Amniotic epithelial cell (primary cell): ENCODE results near the gene PLEKHM3.
"Not testable (repeated sequence)": the region's sequence is repeated elsewhere in the genome, so short reads cannot be mapped to it uniquely, and the experiment has no call there.

ENCODE experiments used
- DNase-seq: peaks from one replicate; pipeline ENCODE4 v3.0.0-alpha.2; 2010; ENCODE audit warnings: low read depth

The PLEKHM3 gene

DNA sequence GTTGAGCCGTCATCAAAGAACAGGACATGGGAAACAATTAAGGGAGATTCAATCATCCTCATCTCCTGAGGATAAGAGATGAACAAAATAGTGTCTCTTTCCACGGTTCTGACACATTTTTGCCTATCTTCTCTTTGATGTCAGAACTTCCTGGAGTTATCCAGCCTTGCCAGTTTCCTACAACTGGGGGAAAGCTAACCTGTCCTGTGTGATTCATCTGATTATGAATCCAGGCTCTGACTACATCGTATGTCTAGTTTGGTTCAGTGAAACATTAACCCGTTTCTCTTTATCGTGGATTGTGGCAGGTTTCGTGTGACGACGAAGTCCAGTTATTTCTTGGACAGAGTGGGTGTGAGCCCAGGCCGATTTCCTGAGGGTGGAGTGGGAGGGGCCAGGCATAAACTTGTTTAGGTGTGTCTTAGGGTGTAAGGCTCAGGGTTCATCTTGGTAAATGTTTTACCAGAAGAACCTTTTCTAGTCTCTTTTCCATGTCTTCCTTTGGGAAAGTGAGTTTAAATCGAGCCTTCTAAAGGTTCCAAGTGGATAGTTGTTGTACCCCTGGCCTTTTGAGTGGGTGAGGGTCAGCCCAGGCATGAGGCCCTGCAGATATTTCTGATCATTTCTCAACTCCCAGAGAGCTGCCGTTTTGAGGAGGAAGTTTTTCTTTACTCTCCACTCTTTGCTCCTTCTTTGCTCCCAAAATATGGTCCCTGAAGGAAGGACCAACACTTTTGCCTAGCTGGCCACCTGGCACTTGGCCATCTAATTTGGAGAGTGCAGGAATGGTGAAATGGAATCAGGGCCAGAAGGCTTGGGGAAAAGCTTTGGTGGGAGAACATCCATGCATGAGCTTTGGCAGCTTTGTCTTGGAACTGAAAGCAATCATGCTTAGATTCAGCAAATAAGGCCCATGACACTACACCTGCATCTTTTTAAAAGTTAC, 205.2 kb downstream of the PLEKHM3 start:
- DNase-seq, result no peak

DNA sequence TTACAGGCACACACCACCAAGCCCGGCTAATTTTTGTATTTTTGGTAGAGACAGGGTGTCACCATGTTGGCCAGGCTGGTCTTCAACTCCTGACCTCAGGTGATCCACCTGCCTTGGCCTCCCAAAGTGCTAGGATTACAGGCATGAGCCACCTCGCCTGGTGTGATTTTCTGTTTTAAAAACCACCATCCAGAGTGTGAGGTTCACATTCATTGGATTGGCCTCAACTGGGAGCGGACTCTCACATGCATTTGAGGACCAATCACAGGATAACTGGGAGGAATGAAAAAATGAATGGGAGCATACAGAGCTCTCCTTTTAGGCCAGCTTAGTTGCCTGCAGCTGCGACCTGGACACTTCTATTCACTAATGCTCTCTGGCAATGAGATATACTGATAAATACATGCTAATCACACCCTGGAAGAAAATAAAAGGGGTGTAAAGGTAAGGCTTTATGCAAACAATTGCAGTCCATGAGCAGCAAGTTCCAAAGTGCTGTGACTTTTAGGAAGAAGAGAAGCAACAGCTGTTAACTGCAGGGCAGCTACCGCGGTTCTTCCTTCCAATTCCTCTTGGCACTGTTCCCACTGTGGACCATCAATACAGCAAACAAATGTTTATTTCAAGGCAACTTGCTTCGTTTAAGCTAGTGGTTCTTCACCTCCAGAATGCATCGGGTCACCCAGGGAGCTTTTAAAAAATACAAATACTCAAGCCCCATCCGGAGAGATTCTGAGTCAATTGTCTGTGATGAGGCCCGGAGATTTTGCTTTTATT, 206.1 kb downstream of the PLEKHM3 start:
- no peak for DNase-seq

DNA sequence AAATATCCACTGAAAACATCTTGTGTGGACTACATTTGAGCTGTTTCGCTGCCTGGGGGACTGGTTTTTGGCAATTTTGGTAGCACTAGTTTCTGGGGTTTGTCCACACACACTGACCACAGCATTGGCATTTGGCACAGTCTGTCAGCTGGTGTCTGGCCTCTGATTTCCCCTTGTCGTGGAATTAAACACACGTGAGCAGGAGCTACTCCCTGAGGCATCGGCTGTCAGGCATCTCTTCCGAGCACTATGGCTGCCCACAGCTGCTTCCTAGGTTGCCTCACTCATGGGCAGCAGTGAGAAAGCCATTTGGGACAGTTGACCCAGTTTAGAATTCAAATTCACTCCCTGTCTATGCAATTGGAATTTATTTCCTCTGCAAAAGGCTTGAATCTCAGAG, 208.8 kb downstream of the PLEKHM3 start:
- DNase-seq, result no peak

DNA sequence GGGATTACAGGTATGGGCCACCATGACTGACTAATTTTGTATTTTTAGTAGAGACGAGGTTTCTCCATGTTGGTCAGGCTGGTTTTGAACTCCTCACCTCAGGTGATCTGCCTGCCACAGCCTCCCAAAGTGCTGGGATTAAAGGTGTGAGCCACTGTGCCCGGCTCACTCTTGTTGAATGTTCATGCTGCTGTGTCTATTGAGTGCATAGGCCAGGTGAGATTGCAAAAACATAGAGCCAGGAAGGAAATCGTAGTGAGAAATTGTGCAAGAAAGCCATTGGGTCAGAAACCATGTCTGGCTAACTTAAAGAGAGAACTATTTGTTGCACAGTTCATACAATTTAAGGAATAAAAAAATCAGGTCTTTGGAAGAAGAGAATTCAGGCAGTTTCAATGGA, 210.1 kb downstream of the PLEKHM3 start:
- DNase-seq, result no peak

DNA sequence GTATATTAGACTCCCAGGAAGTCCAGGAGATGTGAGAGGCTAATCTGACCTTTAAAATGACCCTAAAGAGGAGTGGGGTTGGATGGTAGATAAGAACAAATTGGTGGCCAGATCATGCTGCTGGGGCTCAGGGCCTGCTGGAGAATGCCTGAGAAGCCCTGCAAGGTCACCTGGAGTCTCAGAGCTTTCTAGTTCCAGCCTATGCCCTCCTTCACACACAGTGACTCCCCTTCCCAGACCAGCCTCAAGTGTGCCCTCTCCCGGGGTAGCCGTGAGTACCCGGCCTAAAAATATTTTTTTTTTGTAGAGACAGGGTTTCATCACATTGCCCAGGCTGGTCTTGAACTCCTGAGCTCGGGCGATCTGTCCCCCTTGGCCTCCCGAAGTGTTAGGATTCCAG, 211.4 kb downstream of the PLEKHM3 start:
- no peak for DNase-seq

DNA sequence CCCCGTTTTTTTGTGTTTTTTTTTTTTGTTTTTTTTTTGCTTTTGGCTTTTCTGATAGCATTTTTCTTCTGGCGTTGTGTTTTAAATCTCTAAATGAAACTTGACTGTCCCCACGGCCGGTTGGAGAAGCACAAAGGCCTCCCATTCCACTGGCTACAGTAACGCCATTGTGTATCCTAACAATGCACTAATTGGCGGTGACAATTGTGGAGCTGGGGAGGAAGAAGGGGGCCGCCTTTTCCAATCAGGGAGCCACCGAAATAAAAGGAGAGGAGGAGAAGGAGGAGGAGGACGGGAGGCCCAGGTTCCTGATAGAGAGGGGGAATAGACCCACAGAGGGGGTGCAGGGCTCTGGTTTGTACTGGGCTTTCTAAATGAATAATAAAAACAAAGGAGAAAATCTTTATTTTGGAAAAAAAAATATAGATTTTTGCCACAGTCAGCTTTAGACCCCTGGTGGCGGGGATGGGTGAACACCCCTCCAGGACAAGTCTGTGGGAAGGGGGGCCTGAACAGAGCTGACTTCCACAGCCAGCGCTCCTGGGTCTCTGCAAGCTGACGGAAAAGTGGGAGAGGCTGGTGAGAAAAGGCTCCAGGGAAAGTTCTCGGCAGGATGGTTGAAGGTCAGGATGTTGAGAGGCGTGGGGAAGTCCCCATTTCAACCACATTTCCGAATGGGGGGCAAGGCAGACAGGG, 212.0 kb downstream of the PLEKHM3 start:
- no peak for DNase-seq

GRCh38 chr2:207812726-207813080, 212.6 kb downstream of the PLEKHM3 start:
- no peak for DNase-seq

DNA sequence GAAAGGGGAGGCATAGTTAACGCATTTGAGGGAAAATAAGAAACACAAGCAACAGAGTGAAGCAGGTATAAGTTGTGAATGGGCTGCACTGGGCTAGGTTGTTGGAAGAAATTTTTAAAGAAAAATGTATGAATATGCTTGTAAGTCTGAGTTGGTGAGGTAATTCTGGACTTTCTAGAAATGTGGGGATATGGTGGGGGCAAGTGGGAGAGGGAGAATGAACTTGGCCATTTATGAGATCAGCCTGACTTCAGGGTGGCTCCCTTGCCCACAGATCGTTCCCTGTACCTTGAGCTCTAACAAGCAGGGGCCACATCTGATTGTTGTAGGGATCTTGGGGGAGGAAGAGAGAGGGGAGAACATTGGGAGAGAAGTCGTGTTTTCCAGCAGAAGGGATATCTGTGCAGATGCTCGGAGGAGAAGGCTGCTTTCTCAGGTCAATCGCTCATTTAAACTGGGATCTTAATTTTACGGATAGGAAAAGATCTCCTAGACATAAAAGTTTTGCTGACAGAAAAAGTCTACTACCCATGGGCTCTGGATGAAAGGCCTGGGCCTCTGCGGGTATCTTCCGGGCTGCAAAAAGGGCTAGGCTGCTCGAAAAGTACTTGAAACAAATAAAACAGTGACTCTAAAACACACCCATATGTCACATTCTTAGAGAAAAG, 213.1 kb downstream of the PLEKHM3 start:
- DNase-seq, result no peak

DNA sequence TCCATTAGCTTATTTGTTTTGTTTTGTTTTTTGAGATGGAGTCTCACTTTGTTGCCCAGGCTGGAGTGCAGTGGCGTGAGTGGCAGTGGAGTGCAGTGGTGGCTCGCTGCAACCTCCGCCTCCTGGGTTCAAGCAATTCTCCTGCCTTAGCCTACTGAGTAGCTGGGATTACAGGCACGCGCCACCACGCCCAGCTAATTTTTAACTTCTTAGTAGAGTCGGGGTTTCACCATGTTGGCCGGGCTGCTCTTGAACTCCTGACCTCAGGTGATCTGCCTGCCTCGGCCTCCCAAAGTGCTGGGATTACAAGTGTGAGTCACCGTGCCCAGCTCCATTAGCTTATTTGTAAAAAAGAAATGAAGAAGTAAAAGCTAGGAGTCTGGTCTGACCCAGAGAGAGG, 213.7 kb downstream of the PLEKHM3 start:
- not testable (repeated sequence) for DNase-seq

GRCh38 chr2:207810200-207810788, 215.0 kb downstream of the PLEKHM3 start:
- no peak for DNase-seq

GRCh38 chr2:207808119-207808518, 217.2 kb downstream of the PLEKHM3 start:
- no peak for DNase-seq

GRCh38 chr2:207807516-207807915, 217.8 kb downstream of the PLEKHM3 start:
- DNase-seq, result no peak

DNA sequence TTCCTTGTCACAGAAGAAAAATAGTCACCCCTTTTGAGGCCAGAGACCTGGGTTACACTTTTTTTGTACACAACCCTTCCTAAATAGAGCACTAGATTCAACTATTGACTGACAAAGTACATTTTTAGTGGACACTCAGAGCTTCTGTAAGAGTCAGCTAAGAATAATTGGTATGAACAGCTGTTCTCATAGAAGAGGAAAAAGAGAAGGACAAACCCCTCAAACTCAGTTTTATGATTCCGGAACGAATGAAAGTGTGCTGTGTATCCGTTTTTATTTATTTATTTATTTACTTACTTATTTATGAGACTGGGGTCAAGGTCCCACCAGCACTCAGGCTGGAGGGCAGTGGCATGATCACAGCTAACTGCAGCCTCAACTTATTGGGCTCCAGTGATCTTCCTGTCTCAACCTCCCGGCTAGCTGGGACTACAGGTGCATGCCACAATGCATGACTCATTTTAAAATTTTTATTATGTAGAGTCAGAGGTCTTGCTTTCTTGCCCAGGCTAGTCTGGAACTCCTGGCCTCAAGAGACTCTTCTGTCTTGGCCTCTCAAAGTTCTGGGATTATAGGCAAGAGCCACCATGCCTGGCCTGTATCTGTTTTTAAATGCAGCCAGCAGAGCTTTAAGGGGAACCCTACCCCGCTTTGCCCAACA, 219.6 kb downstream of the PLEKHM3 start:
- no peak for DNase-seq

GRCh38 chr2:207802650-207803049, 222.7 kb downstream of the PLEKHM3 start:
- no peak for DNase-seq

GRCh38 chr2:207801259-207801658, 224.1 kb downstream of the PLEKHM3 start:
- no peak for DNase-seq

GRCh38 chr2:207796585-207797350, 228.6 kb downstream of the PLEKHM3 start:
- no peak for DNase-seq

GRCh38 chr2:207792244-207792785, 233.0 kb downstream of the PLEKHM3 start:
- DNase-seq, result peak; percentile 71

DNA sequence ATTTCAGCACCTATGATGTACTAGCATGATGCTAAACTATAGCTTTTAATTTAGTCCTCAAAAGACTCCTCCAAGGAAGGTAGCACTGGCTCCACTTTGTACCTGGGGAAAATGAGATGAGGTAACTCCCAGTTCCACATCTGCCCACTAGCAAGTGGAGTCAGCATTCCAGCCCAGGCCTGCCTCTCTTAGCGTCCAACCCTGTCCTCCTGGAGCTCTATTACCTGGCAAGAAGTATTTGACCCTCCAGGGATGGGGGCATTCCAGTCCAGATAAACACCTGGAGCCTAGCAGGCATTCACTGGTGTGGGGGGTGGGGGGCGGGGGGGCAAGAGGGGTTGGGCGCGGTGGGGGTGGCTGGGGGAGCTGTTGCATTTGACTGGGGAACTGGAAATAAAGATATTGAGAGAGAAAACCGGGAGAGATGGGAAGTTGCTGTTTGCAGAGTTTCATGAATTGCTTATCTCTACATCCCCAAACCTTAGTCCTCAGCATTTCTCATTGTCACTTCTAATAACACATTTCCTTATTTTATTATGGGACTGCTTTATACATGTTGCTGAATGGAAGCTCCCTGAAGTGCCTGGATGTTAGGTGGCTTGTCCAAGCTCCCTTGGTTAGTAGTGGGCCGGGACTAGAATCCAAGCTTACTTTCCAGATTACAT, 233.6 kb downstream of the PLEKHM3 start:
- no peak for DNase-seq

DNA sequence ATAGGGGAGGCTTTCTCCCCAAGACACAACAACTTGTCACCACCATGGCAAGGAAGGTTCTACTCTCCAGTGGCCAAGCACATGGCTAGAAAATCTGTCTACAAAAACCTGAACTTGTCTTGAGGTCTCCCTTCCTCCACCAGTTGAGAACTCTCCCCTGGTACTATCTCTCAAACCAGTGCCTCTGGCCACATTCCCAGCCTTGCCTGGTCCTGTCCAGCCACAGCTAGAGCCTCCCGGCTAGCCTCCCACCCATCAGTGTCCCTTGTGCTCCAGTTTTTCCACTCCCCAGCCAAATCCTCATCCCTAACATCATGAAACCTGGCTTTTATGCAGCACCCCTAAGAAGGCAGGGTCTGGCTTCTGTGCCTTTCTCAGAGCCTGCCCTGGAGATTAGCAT, 234.4 kb downstream of the PLEKHM3 start:
- DNase-seq, result no peak

DNA sequence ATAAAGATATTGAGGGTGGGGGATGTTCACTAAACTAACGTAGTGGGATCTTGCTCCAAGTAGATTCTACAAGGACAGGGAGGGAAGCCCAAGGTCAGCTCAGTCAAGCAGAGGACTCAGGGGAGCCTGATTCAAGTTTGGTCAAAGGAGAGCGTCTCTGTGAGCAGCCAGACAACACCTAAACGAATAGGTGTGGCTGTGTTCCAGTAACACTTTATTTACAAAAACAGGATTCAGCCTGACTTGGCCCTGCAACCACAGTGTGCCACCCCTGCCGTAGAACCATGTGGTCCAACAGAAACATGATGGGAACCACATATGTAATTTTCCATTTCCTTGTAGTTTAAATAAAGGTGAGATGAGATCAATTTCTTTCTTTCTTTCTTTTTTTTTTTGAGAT, 237.5 kb downstream of the PLEKHM3 start:
- DNase-seq, result no peak
